Fibroblast of lung (primary cell): ENCODE results near the gene KLK14.

Experiments
- EZH2 ChIP-seq: IDR thresholded peaks from 2 replicates; pipeline ENCODE4 v1.5.1; 2012; ENCODE audit warnings: low read length, control low read depth, mild to moderate bottlenecking; ENCODE audit errors: missing control alignments
- TF ChIP-seq, protein P1 (sequence below), 2 donors: IDR thresholded peaks in 1 of 2; conservative IDR thresholded peaks in 1 of 2; 1 replicate in 1 of 2; 2 replicates in 1 of 2; pipeline ENCODE4 v1.5.1; 2011 to 2012; ENCODE audit warnings: low read length in 2 of 2, control low read depth in 1 of 2, inconsistent platforms in 1 of 2, low read depth in 1 of 2, mild to moderate bottlenecking in 1 of 2

DNA sequence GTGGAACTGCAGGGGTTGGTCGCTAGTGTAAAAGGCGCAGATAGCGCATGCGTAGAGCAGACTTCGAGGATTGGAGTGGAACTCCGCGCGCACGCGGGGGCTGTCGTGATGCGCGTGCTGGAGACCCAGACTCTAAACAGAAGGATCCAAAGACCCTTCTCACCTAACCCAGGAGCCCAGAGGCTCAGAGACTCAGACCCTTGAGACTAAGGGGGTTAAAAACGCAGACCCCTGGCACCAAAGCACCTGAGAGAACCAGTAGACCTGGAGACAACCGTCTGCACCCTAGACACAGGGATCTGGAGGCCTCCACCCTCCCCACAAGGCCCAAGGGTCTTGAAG, 26.1 kb upstream of the KLK14 start:
- TF ChIP-seq, protein P1, sequence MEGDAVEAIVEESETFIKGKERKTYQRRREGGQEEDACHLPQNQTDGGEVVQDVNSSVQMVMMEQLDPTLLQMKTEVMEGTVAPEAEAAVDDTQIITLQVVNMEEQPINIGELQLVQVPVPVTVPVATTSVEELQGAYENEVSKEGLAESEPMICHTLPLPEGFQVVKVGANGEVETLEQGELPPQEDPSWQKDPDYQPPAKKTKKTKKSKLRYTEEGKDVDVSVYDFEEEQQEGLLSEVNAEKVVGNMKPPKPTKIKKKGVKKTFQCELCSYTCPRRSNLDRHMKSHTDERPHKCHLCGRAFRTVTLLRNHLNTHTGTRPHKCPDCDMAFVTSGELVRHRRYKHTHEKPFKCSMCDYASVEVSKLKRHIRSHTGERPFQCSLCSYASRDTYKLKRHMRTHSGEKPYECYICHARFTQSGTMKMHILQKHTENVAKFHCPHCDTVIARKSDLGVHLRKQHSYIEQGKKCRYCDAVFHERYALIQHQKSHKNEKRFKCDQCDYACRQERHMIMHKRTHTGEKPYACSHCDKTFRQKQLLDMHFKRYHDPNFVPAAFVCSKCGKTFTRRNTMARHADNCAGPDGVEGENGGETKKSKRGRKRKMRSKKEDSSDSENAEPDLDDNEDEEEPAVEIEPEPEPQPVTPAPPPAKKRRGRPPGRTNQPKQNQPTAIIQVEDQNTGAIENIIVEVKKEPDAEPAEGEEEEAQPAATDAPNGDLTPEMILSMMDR (conservative IDR thresholded peaks at IDR 0.05 in 1 of 2, IDR thresholded peaks at IDR 0.05 in 1 of 2; ENCODE audit: low read depth in 1 of 2, low read length in 2 of 2) = no peak
- no peak for TF ChIP-seq EZH2
